ENCODE measurements around the gene MTHFD1L. TPM values are rescaled to one million over a fixed set of nuclear protein-coding genes. Genes with fewer than 3 reads are reported as not detected.

The MTHFD1L gene
- total RNA-seq, 1 donor from 2014 or later: 107 TPM

GRCh38 chr6:151060096-151060765 is 194.7 kb downstream of the MTHFD1L start:
- peaks cover 4% of the 10 kb centered on the region for H3K36me3 ChIP-seq (ENCODE audit: insufficient read depth, low read length)
- FAIRE-seq (peak; percentile 88), DNase-seq (ENCODE audit: low read depth) (peak; percentile 98)
- no peaks in the 10 kb centered on the region for H3K9me3 ChIP-seq (ENCODE audit: insufficient read depth, low read depth, low read length)
- H4K20me1 ChIP-seq (ENCODE audit: insufficient read depth, low read length): no peaks in the 10 kb centered on the region
- Mint-ChIP-seq H3K4me3 (ENCODE audit: unreplicated experiment) (no peak overlapping the region), H3K9me3 (ENCODE audit: unreplicated experiment) (no peaks in the 10 kb centered on the region), H3K27me3 (ENCODE audit: low read depth, unreplicated experiment) (no peaks in the 10 kb centered on the region), H3K4me1 (ENCODE audit: low read depth, unreplicated experiment) (peaks cover 21% of the 10 kb centered on the region), H3K27ac (ENCODE audit: unreplicated experiment) (peak overlapping the region; percentile 77), H3K36me3 (ENCODE audit: low read depth, unreplicated experiment) (peaks cover 6% of the 10 kb centered on the region)
- H3K4me1 ChIP-seq (ENCODE audit: insufficient read depth, low read length): peaks cover 43% of the 10 kb centered on the region
- no peaks in the 10 kb centered on the region for H3K27me3 ChIP-seq (ENCODE audit: insufficient read depth, low read length)
- TF ChIP-seq EZH2 (IDR thresholded peaks at IDR 0.05; ENCODE audit: insufficient read depth, low read length): no peak
- no peak for TF ChIP-seq CTCF (IDR thresholded peaks at IDR 0.05; ENCODE audit: insufficient read depth, low read depth, low read length)
- peaks cover 8% of the 10 kb centered on the region for H3K79me2 ChIP-seq (ENCODE audit: insufficient read depth, low read length)
- no peak overlapping the region for H3K4me3 ChIP-seq (ENCODE audit: insufficient read depth, low read depth, low read length)
- H3K27ac ChIP-seq (ENCODE audit: low read depth, low read length): peak overlapping the region; percentile 98
- H3K4me2 ChIP-seq (ENCODE audit: low read length): peak overlapping the region; percentile 68
- no peak overlapping the region for H2AFZ ChIP-seq (ENCODE audit: low read depth, low read length)
- H3K9ac ChIP-seq (ENCODE audit: low read length): peak overlapping the region; percentile 79

- Histone ChIP-seq H3K9ac (ENCODE audit: low read length) (peak overlapping the region; percentile 79), H3K4me3 (ENCODE audit: insufficient read depth, low read depth, low read length) (no peak overlapping the region), H3K9me3 (ENCODE audit: insufficient read depth, low read depth, low read length) (no peaks in the 10 kb centered on the region), H3K27me3 (ENCODE audit: insufficient read depth, low read length) (no peaks in the 10 kb centered on the region), H3K4me1 (ENCODE audit: insufficient read depth, low read length) (peaks cover 43% of the 10 kb centered on the region), H2AFZ (ENCODE audit: low read depth, low read length) (no peak overlapping the region), H3K27ac (ENCODE audit: low read depth, low read length) (peak overlapping the region; percentile 98), H3K36me3 (ENCODE audit: insufficient read depth, low read length) (peaks cover 3% of the 10 kb centered on the region), H3K79me2 (ENCODE audit: insufficient read depth, low read length) (peaks cover 11% of the 10 kb centered on the region), H4K20me1 (ENCODE audit: insufficient read depth, low read length) (no peaks in the 10 kb centered on the region), H3K4me2 (ENCODE audit: low read length) (peak overlapping the region; percentile 68)
- Mint-ChIP-seq H3K9me3 (ENCODE audit: unreplicated experiment) (no peaks in the 10 kb centered on the region), H3K36me3 (ENCODE audit: low read depth, unreplicated experiment) (peaks cover 12% of the 10 kb centered on the region), H3K4me1 (ENCODE audit: low read depth, unreplicated experiment) (peaks cover 24% of the 10 kb centered on the region), H3K27me3 (ENCODE audit: low read depth, unreplicated experiment) (no peaks in the 10 kb centered on the region), H3K27ac (ENCODE audit: unreplicated experiment) (peak overlapping the region; percentile 77), H3K4me3 (ENCODE audit: unreplicated experiment) (no peak overlapping the region)
- no peak for FAIRE-seq
- no peak for TF ChIP-seq CTCF (IDR thresholded peaks at IDR 0.05; ENCODE audit: insufficient read depth, low read depth, low read length)
- TF ChIP-seq EZH2 (IDR thresholded peaks at IDR 0.05; ENCODE audit: insufficient read depth, low read length): no peak
- DNase-seq (ENCODE audit: low read depth): peak; percentile 59
These were observed 195.4 kb downstream of the MTHFD1L start for GRCh38 chr6:151060766-151061531.

Measured in astrocyte (in vitro differentiated cells and primary cell).